NT2/D1 (cell line): ENCODE results near the gene NOP14.

Experiments used
- DNase-seq: peaks from one replicate; pipeline ENCODE4 v3.0.0-alpha.2; 2011; ENCODE audit warnings: low read depth, low spot score
- H3K27me3 ChIP-seq: 2 replicates; pipeline ENCODE4 v1.6.0; 2011; ENCODE audit warnings: mild to moderate bottlenecking; ENCODE audit not compliant: insufficient read length, insufficient read depth
- H3K36me3 ChIP-seq: 2 replicates; pipeline ENCODE4 v1.6.1; 2011; ENCODE audit warnings: mild to moderate bottlenecking, low read length, mixed read lengths; ENCODE audit not compliant: insufficient read depth, insufficient read length
- H3K4me1 ChIP-seq: 2 replicates; pipeline ENCODE4 v1.5.1; 2011; ENCODE audit not compliant: insufficient read depth, insufficient read length
- H3K4me3 ChIP-seq: 2 replicates; pipeline ENCODE4 v1.5.1; 2011; ENCODE audit warnings: low read depth; ENCODE audit not compliant: insufficient read length
- H3K9ac ChIP-seq: 2 replicates; pipeline ENCODE4 v1.6.0; 2011; ENCODE audit warnings: low read depth; ENCODE audit not compliant: insufficient read length
- H3K9me3 ChIP-seq: 2 replicates; pipeline ENCODE4 v1.5.1; 2011; ENCODE audit warnings: mild to moderate bottlenecking, low read length; ENCODE audit not compliant: insufficient read depth
- SUZ12 ChIP-seq: IDR thresholded peaks from 2 replicates; pipeline ENCODE4 v1.6.1; 2011; ENCODE audit not compliant: insufficient read length, insufficient read depth; ENCODE audit errors: extremely low read depth
- YY1 ChIP-seq: IDR thresholded peaks from 2 replicates; pipeline ENCODE4 v1.6.1; 2011; ENCODE audit not compliant: insufficient read length, insufficient read depth
- ZNF274 ChIP-seq: IDR thresholded peaks from 2 replicates; pipeline ENCODE4 v1.6.1; 2011; ENCODE audit warnings: mild to moderate bottlenecking, low read depth, low read length

Gene NOP14

GRCh38 chr4:2971275-2971674 is 8.1 kb upstream of the NOP14 start:
- TF ChIP-seq YY1 (no peak), SUZ12 (no peak), ZNF274 (no peak)
- H3K4me3 ChIP-seq, result no peak overlapping the region
- no peak overlapping the region for H3K9ac ChIP-seq
- peaks cover 4% of the 10 kb centered on the region for H3K4me1 ChIP-seq
- no peaks in the 10 kb centered on the region for H3K9me3 ChIP-seq
- DNase-seq, result no peak
- H3K36me3 ChIP-seq, result no peaks in the 10 kb centered on the region
- no peaks in the 10 kb centered on the region for H3K27me3 ChIP-seq

GRCh38 chr4:2968381-2968780 is 5.2 kb upstream of the NOP14 start:
- Histone ChIP-seq H3K27me3 (peaks cover 15% of the 10 kb centered on the region), H3K9me3 (no peaks in the 10 kb centered on the region), H3K36me3 (peaks cover 4% of the 10 kb centered on the region), H3K4me3 (no peak overlapping the region), H3K9ac (no peak overlapping the region), H3K4me1 (peaks cover 4% of the 10 kb centered on the region)
- DNase-seq, result no peak
- TF ChIP-seq YY1 (no peak), ZNF274 (no peak), SUZ12 (no peak)

- no peak overlapping the region for H3K4me3 ChIP-seq
Measured at GRCh38 chr4:2965262-2965661, 2.1 kb upstream of the NOP14 start.

GRCh38 chr4:2964706-2965258 is 1.6 kb upstream of the NOP14 start:
- Histone ChIP-seq H3K9me3 (no peaks in the 10 kb centered on the region), H3K4me3 (no peak overlapping the region), H3K4me1 (peaks cover 4% of the 10 kb centered on the region), H3K9ac (no peak overlapping the region), H3K36me3 (peaks cover 11% of the 10 kb centered on the region), H3K27me3 (peaks cover 15% of the 10 kb centered on the region)
- TF ChIP-seq YY1 (no peak), SUZ12 (no peak), ZNF274 (no peak)
- DNase-seq, result no peak

More at GRCh38 chr4:2965262-2965661, 2.1 kb upstream of the NOP14 start:
- Histone ChIP-seq H3K36me3 (peaks cover 9% of the 10 kb centered on the region), H3K9ac (no peak overlapping the region), H3K4me1 (peaks cover 4% of the 10 kb centered on the region), H3K9me3 (no peaks in the 10 kb centered on the region), H3K27me3 (peaks cover 15% of the 10 kb centered on the region)
- DNase-seq, result no peak
- TF ChIP-seq ZNF274, result no peak
- no peak for TF ChIP-seq SUZ12
- no peak for TF ChIP-seq YY1

GRCh38 chr4:2963966-2964471 is 813 bp upstream of the NOP14 start:
- Histone ChIP-seq H3K4me1 (peaks cover 4% of the 10 kb centered on the region), H3K9ac (peak overlapping the region; percentile 99), H3K9me3 (no peaks in the 10 kb centered on the region), H3K4me3 (peak overlapping the region; percentile 97), H3K36me3 (peaks cover 12% of the 10 kb centered on the region), H3K27me3 (peaks cover 15% of the 10 kb centered on the region)
- DNase-seq, result no peak
- TF ChIP-seq SUZ12 (no peak), YY1 (no peak), ZNF274 (no peak)

- H3K27me3 ChIP-seq, result peaks cover 15% of the 10 kb centered on the region
- H3K9me3 ChIP-seq, result peaks cover 1% of the 10 kb centered on the region; the same call in 1 of the 2 replicates
- DNase-seq, result peak; percentile 30
- peak overlapping the region; percentile 99 for H3K9ac ChIP-seq
- H3K4me1 ChIP-seq, result no peaks in the 10 kb centered on the region
- peak overlapping the region; percentile 97 for H3K4me3 ChIP-seq
- H3K36me3 ChIP-seq, result peaks cover 25% of the 10 kb centered on the region
- TF ChIP-seq SUZ12 (no peak), ZNF274 (no peak), YY1 (no peak)
Measured at GRCh38 chr4:2962614-2963174, 512 bp downstream of the NOP14 start.

- TF ChIP-seq SUZ12 (no peak), YY1 (no peak), ZNF274 (no peak)
- H3K9ac ChIP-seq, result peak overlapping the region; percentile 99
- peaks cover 15% of the 10 kb centered on the region for H3K27me3 ChIP-seq
- peaks cover 9% of the 10 kb centered on the region; the same call in 1 of the 2 replicates for H3K9me3 ChIP-seq
- no peak for DNase-seq
- H3K4me3 ChIP-seq, result peak overlapping the region; percentile 97
- no peaks in the 10 kb centered on the region for H3K4me1 ChIP-seq
- peaks cover 32% of the 10 kb centered on the region for H3K36me3 ChIP-seq
Measured at GRCh38 chr4:2961811-2962441, 1.3 kb downstream of the NOP14 start.
